Amniotic epithelial cell (primary cell): ENCODE data around the gene SFTPA2.
A peak's percentile ranks its signal among the peaks of the same experiment; 100 is the strongest.
"Not testable (repeated sequence)": the region's sequence is repeated elsewhere in the genome, so short reads cannot be mapped to it uniquely, and the experiment has no call there.

Experiments used
- DNase-seq: peaks from one replicate; pipeline ENCODE4 v3.0.0-alpha.2; 2010; ENCODE audit warnings: low read depth

SFTPA2 gene

GRCh38 chr10:79511891-79512583, 48.2 kb downstream of the SFTPA2 start, which contains the start of gene EIF5AL1:
Gene EIF5AL1 (plus strand): TSS chr10:79512533. CDS start chr10:79512650, 117 bp downstream.
- DNase-seq = peak; percentile 38

DNA sequence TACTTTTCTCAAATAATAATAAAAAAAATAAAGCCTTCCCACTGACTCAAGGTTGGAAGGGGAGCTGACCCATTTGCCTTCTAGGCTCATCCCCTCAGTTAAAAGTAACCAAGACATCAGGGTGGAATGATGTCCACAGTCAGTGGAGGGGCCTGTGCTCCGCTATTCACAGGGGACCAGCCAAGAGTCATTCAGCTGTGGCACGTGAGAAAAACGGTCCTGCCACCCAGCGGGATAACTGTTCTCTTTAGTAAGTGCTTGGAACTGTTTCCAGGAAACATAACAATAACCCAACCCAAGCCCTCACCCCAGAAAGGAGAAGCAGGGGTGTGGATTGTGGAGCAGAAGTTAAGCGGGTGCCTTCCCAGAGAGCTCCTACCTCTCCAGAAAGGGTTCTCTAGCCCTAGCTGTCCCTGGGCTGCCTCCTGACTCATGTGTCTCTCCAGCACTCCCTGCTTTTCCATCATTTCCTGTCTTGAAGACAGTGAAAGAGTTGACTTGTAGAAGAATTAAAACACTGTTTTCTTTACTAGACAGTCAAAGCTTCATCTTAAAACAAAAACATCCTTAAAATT, 50.2 kb downstream of the SFTPA2 start:
- DNase-seq = not testable (repeated sequence)

DNA sequence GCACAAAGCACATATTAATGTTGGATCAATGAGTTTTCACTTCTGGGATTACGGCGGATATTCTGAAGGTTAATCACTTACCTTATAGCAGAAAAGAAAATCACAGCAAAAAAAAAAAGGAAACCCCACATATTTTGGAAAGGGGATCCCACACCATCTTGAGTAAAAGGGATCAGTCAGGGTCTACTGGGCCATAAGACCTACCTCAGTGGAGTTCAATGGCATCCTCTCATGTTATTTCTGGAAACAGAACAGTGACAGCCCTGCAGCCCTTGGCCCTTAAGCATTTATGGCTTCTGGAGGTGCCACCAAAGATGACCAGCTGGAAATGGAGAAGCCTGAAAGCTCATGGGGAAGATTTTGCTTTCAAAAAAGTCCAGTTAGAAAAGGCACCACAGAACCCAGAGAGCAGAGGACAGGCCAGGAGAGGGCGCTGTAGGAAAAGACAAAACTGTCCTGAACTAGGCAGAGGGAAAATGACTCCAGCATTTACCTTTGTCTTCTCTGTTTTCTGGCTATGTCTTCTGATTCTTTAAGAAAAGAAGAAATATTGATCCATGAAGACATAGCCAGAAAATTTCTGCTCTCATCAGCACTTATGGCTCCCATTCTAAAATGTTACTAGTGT, 50.8 kb downstream of the SFTPA2 start:
- DNase-seq = not testable (repeated sequence)

- not testable (repeated sequence) for DNase-seq
Measured at GRCh38 chr10:79508245-79508644, 52.0 kb downstream of the SFTPA2 start.

GRCh38 chr10:79507440-79508167, 52.6 kb downstream of the SFTPA2 start:
- no peak for DNase-seq
